ENCODE measurements around the gene PHACTR3.

The PHACTR3 gene

DNA sequence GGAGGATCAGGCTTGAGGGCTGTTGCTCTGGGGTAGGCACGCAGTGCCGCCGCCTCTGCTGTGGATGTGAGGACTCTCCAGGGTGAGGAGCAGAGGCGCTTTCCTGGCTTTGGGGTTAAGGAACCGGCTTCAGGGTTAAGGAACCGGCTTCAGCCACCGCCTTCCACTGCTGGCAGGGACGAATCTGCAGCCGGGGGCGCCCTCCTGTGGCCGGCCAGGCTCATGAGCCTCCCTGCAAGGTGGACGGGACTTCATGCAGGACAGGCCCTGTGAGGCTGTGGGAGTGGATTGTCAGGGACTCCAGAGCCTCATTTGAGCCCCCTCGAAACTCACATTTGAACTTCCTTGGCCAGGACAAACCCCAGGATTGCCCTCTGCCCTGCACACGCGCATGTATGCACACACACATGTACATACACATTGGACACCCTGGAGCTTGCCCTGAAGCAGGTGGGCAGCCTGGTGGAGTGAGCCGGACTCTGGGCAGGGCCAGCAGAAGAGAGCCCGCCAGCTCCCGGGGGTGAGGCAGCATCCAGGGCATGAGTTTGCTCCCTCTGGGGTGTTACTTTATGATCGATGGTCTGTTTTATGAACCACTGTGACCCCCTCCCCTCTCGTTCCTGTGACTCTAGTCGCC, 146.9 kb downstream of the PHACTR3 start:
- DNase-seq (ENCODE audit: low spot score) = peak; percentile 93

DNA sequence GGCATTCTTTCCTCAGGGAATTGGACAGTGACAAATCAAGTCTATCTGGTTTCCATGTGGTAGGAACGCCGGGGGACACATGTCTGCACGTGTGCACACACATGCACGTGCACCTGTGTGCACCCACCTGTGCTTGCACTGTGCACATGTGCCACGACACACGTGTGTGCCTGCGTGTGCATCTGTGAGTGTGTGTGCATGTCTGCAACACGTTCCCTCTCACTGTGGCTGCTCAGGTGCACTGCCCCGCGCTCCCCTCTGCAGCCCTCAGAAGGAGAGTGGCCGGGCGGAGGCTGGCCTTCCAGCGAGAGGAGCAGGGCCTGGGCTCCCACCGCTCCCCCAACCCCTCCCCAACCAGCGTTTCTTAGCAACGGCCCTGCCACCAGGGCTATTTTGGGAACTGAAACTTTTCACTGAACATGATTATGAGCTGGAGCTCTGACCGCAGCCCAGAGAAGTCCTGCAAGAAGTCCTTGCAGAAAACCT, 147.8 kb downstream of the PHACTR3 start:
- DNase-seq (ENCODE audit: low spot score) = no peak

DNA sequence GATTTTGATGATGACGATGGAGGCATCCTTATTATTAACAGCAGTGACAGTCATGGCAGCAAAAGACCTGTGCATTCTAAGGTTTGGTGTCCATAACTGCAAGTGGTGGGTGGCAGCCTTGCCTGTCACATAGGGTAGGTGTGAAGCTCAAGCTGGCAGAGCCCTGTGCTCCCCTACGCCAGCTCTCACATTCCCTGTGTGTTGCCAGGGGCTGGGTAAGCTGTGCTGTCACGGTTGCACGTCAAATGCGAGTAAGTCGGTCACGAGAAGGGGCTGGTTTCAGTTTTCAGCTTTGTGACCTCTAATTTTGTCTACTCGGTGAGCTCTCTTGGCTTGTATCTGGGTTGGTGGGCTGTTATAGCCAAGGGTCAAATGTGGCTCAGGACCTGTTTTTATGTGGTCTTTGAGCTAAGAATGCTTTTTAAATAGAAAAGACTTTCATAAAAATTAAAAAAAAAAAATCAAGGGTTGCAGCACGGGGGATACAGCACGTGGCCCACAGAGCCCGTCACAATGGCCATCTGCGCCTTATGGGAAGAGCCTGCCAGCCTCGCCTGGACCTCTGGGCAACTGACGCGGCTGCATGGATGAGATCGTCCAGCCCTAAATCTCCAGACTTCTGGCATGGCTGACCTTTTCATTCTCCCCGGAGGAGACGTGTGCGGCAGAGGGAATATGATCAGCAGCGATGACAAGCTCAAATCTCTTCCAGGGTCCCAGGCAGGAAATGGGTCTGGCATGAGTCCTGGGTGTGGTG, 148.5 kb downstream of the PHACTR3 start:
- DNase-seq (ENCODE audit: low spot score) = peak; percentile 22

DNA sequence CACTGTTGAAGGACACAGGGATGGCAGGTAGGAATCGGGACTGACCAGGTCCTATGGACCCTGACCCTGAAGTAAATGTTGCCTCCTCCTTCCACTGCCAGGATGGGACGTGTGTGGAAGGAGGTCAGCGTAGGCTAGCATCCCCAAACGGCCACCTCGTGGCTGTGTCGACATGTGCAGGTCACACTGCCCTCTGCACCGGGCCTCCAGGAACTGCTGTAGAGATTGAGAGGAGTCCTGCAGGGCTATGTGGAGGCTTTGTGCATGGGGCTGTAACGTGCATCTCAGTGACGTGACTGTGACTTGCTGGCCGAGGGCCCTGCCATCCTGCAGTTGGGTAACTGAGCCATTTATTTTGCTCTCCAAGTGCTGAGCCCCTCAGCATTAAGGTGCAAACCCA, 149.5 kb downstream of the PHACTR3 start:
- no peak for DNase-seq (ENCODE audit: low spot score)

DNA sequence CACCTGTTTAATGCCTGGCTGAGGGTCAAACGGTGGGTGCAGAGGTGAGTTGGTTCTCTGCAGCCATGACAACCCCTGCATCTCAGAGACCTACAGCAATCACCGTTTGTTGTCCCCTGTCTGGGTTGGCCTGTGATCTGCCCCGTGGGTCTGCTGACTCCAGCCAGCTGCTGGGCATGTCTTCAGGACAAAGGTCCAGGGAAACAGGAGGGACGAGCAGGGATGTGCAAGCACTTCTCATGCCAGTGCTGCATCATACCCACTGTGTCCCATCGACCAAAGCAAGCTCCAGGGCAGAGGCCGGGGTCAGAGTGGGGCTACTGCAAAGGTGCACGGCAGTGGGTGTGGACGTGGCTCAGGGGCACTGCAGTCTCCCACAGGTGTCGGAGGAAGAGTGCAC, 150.2 kb downstream of the PHACTR3 start:
- no peak for DNase-seq (ENCODE audit: low spot score)

DNA sequence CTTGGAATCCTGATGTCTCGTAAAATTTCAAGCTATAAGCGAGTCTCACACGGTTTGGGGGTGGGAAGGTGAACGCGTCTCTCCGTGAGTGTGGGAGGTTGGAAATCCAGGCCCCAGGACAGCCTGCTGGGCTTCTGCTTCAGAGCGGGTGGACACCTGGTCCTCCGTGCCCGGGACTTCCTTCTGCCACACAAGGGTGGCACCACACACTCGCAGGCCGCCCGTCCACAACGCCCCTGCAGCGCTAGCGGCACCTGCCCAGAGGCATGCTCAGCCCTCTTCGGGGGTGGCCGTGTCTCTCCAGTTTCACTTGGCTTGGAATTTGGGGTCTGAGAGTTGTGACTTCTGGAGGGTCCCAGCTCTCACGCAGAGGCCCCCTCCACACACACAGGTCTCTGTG, 151.9 kb downstream of the PHACTR3 start:
- no peak for DNase-seq (ENCODE audit: low spot score)

DNA sequence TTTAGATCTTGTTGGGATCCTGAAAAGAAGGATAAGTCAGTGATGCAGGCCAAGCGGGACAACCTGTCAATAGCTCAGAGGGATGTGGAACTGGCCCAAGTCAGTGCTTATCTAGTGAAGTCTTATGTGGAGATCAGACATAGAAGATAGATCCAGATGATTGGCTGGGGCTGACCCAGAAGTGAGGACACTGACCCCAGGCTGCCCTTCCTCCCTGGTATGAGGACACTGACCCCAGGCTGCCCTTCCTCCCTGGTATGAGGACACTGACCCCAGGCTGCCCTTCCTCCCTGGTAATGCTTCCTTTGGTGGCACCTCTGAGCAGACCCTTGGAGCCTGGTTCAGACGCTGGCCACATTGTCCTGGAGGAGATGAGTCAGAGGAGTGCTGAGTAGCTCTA, 159.7 kb downstream of the PHACTR3 start:
- DNase-seq (ENCODE audit: low spot score) = no peak

DNA sequence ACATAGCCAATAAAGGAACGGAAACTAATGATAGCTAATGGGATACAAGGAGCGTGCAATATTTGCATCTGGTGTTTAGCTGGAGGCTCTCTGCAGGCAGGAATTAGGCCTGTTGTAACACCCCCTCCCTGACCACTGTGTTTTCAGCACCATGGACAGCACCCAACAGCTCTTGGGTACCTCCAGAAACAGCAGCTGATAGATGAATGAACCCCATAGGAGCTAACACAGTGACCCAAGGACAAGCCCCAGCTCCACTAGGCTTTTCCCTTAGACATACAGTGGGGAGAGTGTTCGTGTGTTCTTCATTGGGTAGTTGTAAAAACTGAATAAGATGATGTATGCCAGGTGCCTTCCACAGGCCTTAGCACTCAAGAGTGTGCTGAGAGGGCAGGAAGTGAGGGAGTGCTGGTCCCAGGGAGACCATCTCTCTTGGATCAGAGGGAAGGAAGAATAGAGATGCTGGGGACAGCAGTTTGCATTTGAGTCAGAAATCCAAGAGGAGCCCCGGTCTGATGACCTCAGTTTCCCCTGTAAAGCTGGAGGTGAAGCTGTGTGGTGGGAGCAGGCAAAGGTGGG, 161.3 kb downstream of the PHACTR3 start:
- no peak for DNase-seq (ENCODE audit: low spot score)

DNA sequence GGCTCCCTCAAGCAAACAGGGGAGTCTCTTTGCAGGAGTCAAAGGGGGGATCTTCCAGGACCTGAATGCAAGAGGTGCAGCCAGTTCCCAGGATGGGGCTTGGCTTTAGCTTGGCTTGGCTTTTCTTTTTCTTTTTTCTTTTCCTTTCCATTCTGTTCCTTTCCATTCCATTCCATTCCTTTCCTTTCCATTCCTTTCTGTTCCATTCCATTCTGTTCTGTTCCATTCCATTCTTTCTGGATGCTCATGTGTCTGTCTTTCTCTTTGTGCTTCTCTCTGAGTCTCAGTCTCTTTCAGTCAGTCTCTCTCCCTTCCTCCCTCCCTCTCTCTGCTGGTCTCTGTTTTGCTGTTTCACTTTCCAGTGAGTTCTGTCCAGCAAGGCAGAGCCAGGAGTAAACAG, 163.3 kb downstream of the PHACTR3 start:
- DNase-seq (ENCODE audit: low spot score) = no peak

DNA sequence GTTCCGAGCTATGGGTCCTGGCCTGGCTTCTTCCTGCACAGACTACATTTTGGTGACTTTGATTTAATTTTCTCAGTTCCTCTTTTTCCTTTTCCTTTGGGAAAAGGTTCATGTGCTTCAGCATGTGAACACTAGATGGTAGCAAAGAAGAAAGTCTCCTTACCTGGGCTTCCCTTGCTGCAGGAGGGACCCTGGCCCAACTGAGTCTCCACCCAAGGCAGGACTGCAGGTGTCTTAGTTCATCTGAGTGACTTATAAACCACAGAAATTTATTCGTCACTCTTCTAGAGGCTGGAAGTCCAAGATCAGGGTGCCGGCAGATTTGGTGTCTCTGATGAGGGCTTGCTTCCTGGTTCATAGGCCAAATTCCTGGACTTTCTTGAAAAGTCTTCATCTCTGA, 165.9 kb downstream of the PHACTR3 start:
- DNase-seq (ENCODE audit: low spot score) = no peak

DNA sequence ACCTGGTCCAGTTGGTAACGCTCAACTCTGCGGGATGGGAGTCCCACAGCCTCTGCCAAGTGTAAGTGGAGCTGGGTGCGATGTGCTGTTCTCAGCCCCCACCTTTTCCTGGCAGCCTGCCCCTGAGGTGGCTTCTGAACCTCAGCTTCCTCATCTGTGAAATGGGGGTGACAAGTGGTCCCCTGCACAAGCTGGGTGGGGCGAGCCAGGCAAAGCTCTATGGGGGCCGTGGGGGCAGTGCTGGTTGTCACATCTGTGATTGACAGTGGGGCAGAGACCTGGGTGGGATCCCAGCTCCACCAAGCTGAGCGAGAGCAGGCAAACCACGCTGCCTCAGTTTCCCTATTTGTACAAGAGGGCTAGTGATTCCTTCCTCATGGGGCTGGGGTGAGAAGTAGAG, 166.5 kb downstream of the PHACTR3 start:
- DNase-seq (ENCODE audit: low spot score) = no peak

DNA sequence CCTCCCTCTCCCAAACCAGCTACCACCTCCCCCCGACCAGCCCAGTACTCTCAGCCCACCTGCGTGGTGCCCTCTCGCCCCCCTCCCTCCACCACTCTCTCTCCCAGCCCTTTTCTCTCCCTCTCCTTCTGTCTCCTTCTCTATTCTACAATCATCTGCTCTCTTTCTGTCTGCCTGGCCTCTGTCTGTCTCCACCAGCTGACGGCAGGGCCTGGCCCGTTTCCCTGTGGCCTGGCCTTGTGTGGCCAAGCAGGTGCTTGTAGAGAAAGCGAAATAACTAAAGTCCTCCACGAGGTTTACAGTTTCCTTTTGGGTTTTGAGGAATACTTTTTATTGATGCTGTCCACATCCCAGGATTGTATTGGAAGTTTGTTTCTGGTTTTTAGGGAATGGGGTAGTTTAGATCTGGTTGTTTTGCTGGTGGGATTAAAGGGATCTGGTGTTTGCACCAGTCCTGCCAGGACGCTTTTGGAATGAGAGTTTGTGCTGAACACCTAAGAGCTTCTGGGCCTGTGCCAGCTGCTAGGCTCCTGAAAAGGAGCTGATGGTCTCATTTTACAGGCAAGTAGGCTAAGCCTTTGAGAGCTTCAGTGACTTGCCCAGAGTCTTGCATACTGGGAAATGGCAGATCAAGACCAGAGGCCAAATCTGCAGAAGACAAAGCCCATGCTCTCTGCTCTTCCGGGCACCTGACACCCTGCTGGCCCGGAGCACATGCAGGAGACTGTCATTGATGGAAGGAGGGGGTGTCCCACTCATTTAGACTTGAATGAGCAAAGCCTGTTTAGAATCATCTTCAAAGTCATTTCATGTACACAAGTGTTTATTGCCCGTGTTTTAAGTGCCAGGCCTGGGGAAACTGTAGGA, 167.4 kb downstream of the PHACTR3 start:
- DNase-seq (ENCODE audit: low spot score) = no peak

DNA sequence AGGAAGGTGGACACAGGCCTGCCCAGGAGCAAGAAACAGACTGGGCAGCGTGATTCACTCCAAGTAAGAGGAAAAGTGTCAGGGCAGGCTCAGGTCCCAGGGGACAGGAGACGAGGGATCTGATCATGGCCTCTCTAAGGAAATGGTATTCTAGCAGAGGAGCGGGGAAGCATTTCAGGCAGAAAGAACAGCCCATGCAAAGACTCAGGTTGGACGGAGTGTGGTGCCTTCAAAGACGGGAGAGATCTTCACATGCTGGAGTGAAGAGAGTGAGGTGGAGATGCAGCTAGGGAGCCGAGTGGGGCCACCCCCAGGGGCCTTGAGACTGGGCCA, 168.0 kb downstream of the PHACTR3 start:
- DNase-seq (ENCODE audit: low spot score) = no peak

DNA sequence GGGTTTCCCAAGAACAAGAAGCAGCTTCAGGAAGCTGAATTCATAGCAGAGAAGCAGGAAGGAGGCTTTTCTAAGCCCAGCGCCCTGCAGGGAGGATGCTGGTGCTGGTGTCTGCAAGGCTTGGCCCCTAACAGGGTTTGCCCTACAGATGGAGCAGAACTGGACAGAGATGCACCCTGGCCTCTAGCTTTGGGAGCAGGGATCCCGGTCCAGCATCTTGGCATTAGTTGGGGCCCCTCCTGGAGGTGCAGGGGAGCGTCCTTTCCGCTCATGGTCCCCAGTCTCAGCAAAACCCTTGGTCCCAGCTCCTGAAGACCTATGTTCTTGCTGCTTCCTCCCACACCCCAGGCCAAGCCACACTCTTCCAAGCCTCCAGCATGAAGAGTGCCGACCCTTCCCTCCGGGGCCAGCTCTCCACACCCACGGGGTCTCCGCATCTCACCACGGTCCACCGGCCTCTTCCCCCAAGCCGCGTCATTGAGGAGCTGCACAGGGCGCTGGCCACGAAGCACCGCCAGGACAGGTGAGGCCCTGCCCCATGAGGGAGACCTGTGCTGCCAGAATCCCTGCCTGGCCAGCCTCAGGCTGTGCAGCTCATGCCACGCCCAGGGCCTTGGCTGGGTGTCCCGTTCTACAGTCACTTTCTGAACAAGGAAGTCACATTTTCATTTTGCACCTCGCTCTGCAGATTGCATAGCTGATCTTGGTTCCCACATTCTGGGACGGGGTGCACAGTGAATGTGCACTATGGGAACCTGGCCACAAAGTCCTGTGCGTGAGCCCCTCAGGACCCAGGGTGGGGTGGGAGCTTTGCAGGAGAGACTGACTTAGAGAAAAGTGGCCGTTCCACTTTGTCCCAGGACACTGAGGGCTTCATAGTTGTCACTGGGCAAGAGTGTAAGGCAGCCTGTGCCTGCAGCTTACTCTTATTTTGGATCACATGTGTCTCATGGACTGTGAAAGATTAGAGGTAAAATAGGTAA, 168.9 kb downstream of the PHACTR3 start:
- no peak for DNase-seq (ENCODE audit: low spot score)

DNA sequence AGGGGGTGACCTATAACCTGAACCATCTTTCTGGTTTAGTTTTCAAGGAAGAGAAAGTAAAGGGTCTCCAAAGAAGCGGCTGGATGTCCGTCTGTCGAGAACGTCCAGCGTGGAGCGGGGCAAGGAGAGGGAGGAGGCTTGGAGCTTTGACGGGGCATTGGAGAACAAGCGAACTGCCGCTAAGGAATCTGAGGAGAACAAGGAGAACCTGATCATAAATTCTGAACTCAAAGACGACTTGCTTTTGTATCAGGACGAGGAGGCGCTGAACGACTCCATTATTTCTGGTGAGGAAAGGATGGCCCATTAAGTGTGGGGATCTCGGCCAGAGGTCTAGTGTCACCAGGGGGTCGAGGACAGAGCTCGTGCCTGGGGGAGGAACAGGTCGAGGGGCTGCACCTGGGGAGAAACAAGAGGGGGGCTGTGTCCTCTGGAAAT, 169.9 kb downstream of the PHACTR3 start:
- DNase-seq (ENCODE audit: low spot score) = no peak

DNA sequence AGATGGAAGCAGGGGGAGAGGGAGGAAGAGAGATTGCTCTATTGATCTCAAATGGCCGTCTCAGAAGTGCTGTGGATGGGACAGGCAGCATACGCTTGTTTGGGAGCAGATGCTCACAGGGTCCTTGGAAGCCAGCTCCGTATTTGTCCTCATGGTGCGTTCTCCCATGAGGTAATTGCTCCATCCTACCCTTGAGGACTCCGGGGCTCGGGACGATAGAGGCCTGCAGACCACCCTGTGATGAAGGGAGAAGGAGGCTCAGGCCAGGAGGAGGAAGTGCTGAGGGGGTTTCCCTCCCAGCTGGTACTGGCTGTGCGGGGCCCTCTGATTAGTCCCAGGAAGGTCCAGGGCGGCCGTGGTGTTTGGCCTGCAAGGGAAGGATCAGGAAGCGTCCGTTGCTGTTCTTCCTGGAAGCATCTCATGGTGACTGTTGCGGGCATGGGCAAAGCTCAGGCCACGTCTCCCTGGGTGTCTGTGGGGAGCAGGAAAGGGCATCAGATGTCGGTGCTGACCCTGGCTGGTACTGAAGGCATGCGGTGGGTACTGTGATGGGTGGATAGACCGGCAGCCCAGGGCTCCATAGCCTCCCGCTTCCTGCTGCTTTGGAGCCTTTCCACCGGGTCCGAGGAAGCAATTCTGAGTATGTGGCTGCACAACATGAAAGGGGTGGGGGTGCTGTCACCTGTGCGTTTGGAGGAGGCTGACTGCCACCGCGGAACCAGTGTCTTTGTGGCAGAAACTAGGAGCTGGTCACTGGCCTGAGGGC, 170.8 kb downstream of the PHACTR3 start:
- no peak for DNase-seq (ENCODE audit: low spot score)

DNA sequence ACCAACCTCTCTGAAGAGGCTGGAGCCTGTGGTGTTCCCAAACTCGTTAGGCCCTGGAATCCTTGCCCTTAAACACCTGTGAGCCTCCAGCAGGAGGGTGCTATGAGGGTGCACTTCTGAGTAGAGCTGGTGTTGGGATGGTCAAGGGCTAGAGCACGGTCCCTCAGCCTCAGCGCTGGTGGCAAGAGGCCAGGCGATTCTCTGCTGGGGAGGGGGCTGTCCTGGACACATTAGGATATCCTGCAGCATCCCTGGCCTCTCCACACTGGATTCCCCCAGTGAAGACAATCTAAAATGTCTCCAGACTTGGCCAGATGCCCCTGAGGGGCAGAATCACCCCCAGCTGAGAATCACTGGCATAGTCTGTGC, 171.3 kb downstream of the PHACTR3 start:
- no peak for DNase-seq (ENCODE audit: low spot score)

DNA sequence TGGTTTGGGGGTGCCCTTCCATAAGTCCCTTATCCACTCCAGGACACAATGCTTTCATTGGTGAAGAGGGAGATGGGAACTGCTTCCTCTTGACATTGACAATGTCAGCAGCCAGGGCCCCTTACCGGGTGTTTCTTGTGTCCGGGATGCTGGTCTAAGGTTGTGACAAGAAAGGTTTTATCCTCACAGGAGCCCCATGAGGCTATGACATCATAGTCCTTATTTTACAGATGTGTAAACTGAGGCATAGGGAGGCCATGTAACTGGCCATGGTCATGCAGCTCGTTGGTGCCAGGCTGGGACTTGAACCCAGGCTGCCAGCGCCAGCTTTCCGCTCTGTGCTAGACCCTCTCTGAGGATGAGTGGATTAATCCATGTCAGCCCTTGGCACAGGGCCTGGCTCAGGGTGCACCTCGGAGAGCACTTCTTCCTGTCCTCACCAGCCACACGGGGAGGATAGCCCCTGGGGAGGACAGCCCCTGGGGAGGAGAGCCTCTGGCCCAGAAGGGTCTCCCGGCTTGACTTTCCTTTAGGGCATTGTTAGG, 171.8 kb downstream of the PHACTR3 start:
- no peak for DNase-seq (ENCODE audit: low spot score)

DNA sequence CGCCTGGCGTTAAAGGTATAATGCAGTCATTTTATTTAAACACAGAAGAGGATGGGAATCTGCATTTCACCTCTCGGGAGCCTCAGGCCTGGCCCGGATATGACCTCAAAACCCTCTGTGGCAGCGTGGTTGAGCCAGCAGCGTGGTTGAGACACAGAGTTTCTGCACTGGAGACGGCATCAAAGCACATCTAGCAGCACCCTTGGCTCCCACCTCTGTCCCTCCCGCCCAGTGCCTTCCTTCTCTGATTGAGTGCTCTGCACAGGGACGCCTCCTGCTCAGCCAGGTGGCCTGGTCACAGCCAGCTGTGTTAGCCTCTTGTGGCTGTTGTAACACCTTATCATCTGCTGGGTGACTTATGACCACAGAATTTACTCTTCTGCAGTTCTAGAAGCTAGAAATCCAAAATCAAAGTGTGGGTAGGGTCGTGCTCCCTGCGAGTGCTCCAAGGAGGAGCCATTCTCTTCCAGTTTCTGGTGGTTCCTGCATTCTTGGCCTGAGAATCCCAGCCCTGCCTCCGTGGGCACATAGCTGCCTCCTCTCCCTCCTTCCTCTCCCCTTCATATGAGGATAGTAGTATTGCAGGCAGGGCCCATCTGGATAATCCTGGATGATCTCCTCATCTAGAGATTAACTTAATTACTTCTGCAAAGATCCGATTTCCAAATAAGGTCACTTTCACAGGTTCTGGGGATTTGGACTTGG, 172.4 kb downstream of the PHACTR3 start:
- DNase-seq (ENCODE audit: low spot score) = no peak

DNA sequence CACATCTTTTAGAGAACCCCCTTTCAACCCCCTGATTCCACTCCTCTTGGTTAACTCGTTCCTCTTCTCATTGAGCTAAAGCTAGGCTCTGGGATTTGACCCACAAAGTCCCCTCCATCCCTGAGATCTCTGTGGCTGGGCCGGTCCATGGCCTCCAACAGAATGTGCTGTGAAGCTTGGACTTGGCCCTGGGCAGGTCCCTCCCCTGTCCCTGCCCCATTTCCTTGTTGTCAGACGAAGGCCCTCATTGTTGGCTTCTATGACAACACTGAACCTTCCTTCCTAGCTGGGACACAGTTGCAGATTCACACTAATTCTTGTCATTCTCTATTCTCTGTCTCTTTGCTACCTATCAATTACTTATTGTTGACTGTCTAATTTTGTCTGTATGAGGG, 173.0 kb downstream of the PHACTR3 start:
- DNase-seq (ENCODE audit: low spot score) = no peak

All from GM03348 (cell line).